GM10847 (cell line): ENCODE results near the gene CIAO1.

Experiments
- POLR2A ChIP-seq: IDR thresholded peaks from 2 replicates; pipeline ENCODE4 v1.6.1; 2011; ENCODE audit not compliant: insufficient read length; ENCODE audit errors: extremely low read depth

The CIAO1 gene

DNA sequence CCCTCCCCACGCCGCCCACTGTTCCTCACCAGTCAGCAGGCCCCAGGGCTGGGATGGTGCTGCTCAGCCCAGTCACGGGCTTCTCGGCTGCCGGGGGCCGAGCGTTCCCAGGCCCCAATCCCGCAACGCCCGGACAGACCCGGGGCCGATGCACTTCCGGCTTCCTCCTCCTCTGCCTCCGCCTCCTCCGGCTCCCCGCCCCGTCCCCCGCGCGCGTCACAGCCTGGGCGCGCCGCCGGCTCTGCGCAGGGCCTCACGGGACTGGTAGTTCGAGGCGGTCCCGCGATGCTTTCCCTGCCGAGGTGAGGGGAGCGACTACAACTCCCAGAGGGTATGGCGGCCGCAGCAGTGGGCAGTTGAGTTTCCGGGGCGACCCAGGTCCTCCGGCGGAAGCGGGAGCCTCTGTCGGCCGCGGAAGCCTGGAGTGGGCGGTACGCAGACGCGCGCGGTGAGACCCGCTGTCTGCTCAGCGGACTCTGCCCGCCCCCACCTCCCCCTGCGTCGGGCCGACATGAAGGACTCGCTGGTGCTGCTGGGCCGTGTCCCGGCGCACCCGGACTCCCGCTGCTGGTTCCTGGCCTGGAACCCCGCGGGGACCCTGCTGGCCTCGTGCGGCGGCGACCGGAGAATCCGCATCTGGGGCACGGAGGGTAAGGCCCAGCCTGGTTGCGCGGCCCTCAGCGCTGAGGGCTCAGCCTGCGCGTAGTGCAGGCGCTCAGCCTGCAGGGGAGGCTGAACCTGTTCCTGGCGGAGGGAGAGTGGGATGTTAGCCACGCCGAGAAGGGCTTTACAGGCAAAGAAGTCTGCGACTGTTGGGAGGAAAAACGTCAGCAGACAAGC lies at the start of gene CIAO1, which contains the start of gene TMEM127:
TSS of gene CIAO1 (plus strand) at position 386 of the 840 bp plus-strand sequence. CDS start at position 512, 126 bp downstream.
TSS of gene TMEM127 (minus strand) at position 158 of the 840 bp plus-strand sequence. CDS start 616 bp downstream, outside the sequence.
- peak; percentile 73 for TF ChIP-seq POLR2A

DNA sequence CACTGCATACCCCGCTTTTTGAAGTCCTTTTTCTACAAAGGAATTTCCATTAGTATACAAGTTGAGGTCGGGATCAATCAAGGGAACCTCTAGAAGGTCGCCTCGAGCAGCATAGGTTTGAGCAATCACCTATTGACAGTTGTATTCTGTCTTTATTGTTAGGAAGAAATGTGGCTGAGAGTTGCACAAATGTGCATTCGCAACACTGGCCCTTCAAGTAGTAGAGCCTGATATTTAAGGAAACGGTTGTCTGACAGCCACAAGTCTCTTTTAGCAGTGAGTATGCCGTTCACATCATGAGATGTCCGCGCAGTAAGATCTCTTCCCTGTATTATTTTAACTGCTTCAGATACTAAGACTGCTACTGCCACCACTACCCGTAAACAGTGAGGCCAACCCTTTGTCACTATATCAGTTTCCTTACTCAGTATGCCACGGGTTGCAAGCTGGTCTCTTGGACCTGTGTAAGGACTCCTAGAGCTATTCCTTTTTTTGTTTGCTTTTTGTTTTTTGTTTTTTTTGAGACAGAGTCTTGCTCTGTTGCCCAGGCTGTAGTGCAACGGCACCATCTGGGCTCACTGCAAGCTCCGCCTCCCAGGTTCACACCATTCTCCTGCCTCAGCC lies 47.4 kb upstream of the CIAO1 start:
- TF ChIP-seq POLR2A, result no peak

DNA sequence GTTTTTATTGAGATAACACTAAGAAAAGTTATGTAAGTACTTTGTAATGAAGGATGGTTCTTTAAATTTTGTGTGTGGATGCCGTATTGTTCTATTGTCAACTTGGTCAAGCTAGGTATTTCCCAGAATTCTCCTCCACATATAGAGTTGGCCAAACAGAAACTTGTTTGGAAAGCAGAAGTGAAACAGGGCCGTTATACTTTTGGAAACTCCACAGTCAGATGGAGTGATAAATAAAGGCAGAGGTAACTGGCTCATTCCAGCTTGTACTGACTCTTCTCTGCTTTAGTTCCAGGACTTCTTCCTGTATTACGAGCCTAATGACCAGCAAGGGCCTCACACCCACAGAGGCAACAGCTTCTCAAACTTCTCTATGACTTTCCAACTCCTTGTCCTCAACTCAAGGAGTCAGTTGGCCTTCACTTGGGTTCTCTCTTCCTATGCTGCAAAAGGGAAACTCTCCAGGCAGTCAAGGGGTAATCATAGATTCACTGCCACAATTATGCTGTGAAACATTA lies 41.0 kb upstream of the CIAO1 start:
- no peak for TF ChIP-seq POLR2A

DNA sequence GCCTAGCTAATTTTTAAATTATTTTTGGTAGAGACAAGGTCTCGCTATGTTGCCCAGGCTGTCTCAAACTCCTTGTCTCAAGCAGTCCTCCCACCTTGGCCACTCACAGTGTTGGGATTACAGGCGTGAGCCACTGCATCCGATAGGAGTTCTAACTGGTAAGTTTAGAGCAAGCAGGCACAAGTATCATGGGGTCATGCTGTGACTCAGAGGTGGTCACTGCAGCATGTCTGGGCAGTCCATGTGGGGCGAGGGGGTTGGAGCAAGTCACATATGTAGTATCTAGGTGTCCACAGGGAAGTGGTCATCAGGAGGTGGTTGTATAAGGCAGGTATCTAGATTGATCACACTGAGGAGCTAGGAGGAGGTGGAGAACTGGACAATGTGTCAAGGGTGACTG lies 34.7 kb upstream of the CIAO1 start:
- TF ChIP-seq POLR2A, result no peak

DNA sequence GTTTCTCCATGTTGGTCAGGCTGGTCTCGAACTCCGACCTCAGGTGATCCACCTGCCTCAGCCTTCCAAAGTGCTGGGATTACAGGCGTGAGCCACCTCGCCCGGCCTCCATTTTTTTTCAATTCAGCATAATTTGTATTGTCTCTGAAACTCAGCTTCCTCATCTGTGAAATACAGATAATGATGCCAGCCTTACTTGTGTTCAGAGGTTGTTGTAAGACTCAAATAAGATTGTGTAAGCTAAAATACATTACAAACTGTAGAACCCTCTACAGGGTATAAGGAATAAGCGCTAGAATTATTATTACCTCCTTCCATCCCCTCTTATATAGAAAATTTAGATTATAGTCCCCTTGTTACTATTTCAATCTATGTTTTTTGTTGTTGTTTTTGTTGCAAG lies 32.6 kb upstream of the CIAO1 start:
- no peak for TF ChIP-seq POLR2A

DNA sequence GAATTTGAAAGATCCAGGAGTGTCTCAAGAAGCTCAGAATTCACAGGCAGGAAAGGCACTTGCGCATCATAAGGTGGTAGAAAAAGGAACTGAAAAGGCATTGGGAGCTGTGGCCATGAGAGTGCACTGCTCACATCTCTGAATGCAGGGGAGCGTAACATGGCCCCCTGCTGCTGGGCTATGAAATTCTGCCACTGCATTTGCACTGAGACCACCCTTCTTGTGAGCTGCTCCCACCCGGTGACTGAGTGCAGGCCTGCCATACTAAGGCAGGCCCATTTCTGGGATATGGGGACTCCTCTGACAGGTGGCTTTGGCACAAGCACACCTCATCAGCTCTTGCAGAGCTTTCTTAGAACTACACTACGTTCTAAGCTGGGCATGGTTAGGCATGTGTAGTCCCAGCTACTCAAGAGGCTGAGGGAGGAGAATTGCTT lies 32.1 kb upstream of the CIAO1 start:
- TF ChIP-seq POLR2A, result no peak

DNA sequence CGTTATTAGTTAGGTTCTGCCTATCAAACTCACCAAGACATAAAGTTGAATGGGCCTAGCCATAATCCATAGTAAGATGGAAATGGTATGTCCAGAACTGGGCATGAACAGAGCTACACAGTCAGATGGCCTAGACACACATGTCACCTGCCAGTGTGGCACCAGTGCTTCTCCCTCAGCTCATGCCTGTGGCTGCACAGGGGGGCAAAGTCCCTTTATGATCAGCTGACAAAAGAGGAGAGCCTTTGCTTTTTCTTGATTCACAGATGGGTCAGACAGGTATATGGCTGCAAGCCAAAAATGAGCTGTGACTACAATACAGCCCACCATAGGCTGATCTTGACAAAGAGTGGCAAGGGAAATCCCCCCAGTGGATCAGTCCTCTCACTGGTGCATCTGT lies 29.1 kb upstream of the CIAO1 start:
- no peak for TF ChIP-seq POLR2A

DNA sequence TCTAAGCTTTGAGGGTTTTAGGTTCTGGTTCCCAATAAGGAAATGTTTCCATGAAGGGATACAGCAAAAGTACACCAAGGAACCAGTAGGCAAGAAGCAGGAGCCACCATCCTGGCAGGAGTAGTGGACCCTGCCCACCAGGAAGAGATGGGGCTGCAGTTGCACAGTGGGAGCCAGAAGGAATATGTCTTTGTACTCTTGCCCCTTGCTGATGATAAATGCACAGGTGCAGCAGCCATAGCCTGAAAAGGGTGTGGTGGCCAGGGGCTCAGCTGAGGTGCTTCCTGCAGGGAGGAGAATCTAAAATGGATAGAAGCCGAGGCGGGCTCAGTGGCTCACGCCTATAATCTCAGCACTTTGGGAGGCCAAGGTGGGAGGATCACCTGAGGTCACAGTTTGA lies 27.8 kb upstream of the CIAO1 start:
- no peak for TF ChIP-seq POLR2A

DNA sequence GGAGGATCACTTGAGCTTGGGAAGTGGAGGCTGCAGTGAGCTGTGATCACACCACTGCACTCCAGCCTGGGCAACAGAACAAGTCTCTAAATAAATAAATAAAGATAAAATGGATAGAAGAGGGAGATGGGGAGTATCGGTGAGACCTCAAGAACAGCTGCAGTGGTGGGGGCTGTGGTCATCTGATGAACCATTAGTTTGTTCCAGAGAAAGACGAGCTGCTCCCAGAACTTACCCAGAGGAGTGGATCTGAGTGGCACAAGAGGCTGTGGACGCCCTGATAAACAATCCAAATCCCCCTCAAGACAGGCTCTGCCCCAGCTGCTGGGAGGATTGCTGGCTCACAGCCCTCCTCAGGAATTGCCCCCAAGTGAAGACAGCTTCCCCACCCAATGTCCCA lies 26.9 kb upstream of the CIAO1 start:
- no peak for TF ChIP-seq POLR2A

DNA sequence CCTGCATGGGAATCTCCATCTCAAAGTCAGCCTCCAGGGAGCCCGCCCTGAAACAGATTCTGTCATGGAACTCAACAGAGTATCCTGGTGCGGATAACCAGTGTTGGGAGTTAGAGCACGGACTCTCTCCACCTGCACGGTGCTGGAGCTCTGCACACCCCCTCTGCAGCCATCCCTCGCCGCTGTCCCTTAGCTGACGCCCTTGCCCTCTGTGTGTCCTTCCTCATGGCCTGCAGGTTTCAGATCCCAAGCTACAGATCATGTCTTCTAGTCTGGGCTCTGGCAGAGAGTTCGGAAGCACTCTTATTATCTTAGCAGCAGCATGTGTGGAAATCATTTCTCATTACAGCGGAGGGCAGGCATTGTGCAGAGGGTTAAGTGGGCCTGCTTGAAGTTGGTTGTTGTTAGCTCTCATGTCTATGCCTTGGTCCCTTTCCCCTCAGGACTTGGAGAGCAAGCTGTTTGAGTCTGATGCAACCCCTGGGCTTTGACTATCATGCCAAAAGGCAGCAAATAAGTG lies 26.2 kb upstream of the CIAO1 start:
- TF ChIP-seq POLR2A, result no peak

DNA sequence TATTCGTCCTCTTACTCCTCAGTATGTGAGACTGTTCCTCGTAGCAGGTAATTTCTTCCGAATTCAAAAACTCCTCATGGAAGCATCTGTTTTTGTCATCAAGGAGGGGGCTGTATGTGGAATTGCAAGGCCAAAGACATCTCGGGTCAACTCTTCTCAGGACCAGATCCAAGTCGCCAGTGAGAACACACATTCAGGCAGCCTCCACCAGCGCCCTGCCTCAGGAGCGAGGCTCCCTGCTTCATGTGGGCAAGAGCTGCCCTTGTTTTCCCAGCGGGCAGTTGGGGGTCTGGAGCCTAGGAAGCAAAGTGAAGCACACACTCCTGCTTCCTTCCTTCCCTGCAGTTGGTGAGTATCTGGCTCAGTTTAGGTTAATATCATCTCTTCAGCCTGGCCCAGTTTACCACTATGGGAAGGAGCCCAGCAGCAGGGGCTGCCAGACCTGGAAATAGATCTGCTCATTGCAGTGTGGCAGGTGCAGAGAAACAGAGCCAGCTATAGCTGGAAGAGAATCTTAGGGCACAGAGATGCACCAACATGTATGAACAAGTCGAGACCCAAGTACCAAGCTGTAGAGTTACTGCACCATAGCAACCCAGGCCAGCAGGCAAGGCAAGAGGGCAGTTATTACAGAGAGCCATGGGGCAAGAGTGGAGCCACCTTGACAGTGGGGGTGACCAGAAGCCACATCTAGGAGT lies 25.5 kb upstream of the CIAO1 start:
- TF ChIP-seq POLR2A, result no peak

DNA sequence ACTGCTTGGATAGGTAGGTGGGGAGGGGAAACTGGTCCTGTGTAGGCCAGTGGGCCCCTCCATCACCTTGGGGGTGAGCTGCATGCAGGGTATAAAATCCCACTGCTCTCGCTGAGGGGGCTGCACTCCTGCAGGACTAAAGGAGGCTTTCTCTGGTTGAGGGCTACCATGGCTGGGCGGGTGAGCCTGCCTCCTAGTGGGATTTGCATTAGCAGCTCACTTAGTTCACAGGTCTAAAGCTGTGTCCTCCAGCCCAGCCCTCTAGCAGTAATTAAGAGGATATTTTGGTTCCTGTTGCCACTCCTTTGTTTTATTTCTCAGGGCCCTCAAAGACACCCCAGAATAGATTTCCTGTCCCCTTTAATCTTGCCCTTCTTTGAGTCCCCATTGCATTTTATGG lies 24.8 kb upstream of the CIAO1 start:
- no peak for TF ChIP-seq POLR2A

DNA sequence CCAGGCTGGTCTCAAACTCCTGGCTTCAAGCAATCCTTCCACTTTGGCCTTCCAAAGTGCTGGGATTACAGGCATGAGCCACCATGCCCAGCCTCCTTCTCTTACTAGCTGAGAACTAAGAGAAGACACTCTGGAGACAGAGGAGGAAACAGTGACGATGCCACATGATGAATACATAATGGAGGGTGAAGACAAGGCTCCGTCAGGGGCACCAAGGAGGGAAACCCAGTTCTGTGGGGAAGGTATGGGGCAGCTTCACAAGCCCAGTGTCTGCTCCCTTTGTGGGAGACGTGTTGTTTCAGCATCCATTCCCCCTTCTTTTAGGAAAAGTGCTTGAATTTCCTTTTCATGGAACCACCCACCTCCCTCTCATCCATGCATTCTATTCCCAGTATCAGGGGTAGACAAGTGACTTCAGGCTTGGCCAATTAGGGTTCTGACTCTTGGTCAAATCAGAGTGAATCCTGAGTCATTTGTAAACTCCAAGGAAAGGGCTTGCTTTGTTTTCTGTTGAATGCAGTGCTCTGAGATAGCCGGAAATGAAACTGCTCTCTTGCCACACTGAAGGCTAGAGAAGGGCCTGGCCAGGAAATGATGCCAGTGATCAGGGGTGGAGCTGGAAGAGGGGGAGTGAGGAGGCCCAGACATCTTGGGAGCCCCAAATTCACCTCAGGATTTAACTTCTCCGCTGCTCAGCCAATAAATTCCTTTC lies 24.0 kb upstream of the CIAO1 start:
- TF ChIP-seq POLR2A, result no peak

DNA sequence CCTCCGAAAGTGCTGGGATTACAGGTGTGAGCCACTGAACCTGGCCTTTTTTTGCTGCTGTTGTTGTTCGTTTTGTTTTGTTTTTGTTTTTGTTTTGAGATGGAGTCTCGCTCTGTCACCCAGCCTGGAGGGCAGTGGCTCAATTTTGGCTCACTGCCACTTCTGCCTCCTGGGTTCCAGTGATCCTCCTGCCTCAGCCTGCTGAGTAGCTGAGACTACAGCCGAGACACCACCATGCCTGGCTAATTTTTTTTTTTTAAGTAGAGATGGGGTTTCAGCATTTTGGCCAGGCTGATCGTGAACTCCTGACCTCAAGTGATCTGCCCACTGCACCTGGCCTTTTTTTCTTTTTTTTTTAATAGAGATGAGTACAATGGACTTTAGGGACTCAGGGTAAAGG lies 22.2 kb upstream of the CIAO1 start:
- TF ChIP-seq POLR2A, result no peak
